IMR-90 (cell line): ENCODE measurements around the gene SRCIN1.
"Not testable (repeated sequence)": the region's sequence is repeated elsewhere in the genome, so short reads cannot be mapped to it uniquely, and the experiment has no call there.

Experiments used
- BHLHE40 ChIP-seq: fragments of 150-350 bp; IDR thresholded peaks from 2 replicates; pipeline ENCODE4 v1.6.1; 2016; ENCODE audit warnings: mild to moderate bottlenecking, low read depth, low read length
- FOS ChIP-seq: fragments of 150-350 bp; IDR thresholded peaks from 2 replicates; pipeline ENCODE4 v1.6.1; 2016; ENCODE audit warnings: low read depth, low read length
- MAFK ChIP-seq: IDR thresholded peaks from 2 replicates; pipeline ENCODE4 v1.6.1; 2012; ENCODE audit warnings: low read depth, low read length, improper control_type of control experiment
- MAZ ChIP-seq: IDR thresholded peaks from 2 replicates; pipeline ENCODE4 v1.6.1; 2012; ENCODE audit warnings: low read depth, mild to moderate bottlenecking, low read length, improper control_type of control experiment, moderate library complexity, borderline replicate concordance
- MXI1 ChIP-seq: IDR thresholded peaks from 2 replicates; pipeline ENCODE4 v1.6.1; 2012; ENCODE audit warnings: low read depth, mild to moderate bottlenecking, low read length, moderate library complexity, borderline replicate concordance
- POLR2A ChIP-seq: IDR thresholded peaks from 2 replicates; pipeline ENCODE4 v1.6.1; 2012; ENCODE audit warnings: mild to moderate bottlenecking, low read depth, low read length
- RAD21 ChIP-seq: IDR thresholded peaks from 2 replicates; pipeline ENCODE4 v1.6.1; 2012; ENCODE audit warnings: low read length, improper control_type of control experiment
- SMC3 ChIP-seq: fragments of 150-350 bp; IDR thresholded peaks from 2 replicates; pipeline ENCODE4 v1.6.1; 2016; ENCODE audit warnings: low read depth, mild to moderate bottlenecking, antibody characterized with exemption, low read length, moderate library complexity
- TF ChIP-seq, protein P1 (sequence below): conservative IDR thresholded peaks from 2 replicates; pipeline ENCODE4 v1.5.1; 2012; ENCODE audit warnings: mild to moderate bottlenecking, low read depth, low read length, improper control_type of control experiment
- TF ChIP-seq, protein P2 (sequence below): fragments of 150-350 bp; IDR thresholded peaks from 2 replicates; pipeline ENCODE4 v1.6.1; 2016; ENCODE audit warnings: low read depth, mild to moderate bottlenecking, low read length, moderate library complexity, borderline replicate concordance

DNA sequence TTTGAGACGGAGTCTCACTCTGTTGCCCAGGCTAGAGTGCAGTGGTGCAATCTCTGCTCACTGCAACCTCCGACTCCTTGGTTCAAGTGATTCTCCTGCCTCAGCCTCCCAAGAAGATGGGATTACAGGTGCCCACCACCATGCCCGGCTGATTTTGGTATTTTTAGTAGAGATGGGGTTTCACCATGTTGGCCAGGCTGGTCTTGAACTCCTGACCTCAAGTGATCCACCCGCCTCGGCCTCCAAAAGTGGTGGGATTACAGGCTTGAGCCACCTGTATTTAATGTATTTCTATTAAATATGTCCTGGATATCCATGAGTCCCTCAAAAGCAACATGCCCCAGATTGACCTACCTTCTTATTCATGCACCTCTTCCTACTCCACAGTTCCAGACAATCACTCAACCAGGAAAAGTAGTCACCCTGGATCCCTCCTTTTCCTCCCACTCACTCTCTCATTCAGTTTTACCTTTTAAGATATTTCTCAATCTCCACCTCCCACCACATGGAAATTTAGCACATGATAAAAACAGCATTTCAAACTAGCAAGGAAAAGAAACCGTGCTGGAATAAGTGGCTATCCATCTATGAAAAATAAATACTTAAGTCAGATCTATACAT is 21.0 kb upstream of the SRCIN1 start:
- TF ChIP-seq MAZ, POLR2A, RAD21, FOS, MAFK, MXI1, SMC3, BHLHE40: not testable (repeated sequence)
- TF ChIP-seq, protein P1, sequence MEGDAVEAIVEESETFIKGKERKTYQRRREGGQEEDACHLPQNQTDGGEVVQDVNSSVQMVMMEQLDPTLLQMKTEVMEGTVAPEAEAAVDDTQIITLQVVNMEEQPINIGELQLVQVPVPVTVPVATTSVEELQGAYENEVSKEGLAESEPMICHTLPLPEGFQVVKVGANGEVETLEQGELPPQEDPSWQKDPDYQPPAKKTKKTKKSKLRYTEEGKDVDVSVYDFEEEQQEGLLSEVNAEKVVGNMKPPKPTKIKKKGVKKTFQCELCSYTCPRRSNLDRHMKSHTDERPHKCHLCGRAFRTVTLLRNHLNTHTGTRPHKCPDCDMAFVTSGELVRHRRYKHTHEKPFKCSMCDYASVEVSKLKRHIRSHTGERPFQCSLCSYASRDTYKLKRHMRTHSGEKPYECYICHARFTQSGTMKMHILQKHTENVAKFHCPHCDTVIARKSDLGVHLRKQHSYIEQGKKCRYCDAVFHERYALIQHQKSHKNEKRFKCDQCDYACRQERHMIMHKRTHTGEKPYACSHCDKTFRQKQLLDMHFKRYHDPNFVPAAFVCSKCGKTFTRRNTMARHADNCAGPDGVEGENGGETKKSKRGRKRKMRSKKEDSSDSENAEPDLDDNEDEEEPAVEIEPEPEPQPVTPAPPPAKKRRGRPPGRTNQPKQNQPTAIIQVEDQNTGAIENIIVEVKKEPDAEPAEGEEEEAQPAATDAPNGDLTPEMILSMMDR = not testable (repeated sequence)
- TF ChIP-seq, protein P2, sequence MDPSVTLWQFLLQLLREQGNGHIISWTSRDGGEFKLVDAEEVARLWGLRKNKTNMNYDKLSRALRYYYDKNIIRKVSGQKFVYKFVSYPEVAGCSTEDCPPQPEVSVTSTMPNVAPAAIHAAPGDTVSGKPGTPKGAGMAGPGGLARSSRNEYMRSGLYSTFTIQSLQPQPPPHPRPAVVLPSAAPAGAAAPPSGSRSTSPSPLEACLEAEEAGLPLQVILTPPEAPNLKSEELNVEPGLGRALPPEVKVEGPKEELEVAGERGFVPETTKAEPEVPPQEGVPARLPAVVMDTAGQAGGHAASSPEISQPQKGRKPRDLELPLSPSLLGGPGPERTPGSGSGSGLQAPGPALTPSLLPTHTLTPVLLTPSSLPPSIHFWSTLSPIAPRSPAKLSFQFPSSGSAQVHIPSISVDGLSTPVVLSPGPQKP = not testable (repeated sequence)
